Gastroesophageal sphincter (tissue), 4 donors: ENCODE results near the gene SORCS3. TPM values are rescaled to one million over a fixed set of nuclear protein-coding genes. Genes with fewer than 3 reads are reported as not detected.

Source experiments
- ATAC-seq: fragments of 150-250 bp; one replicate; pipeline ENCODE4 v1.9.1; 2016; ENCODE audit warnings: mild to moderate bottlenecking, moderate library complexity
- H3K27ac ChIP-seq, 4 donors: fragments of 200-600 bp; sonication (generic) in 3 of 4; 1 replicate in 3 of 4; 2 replicates in 1 of 4; pipeline ENCODE4 v1.5.1; 2016 to 2019
- H3K27me3 ChIP-seq: fragments of 200-600 bp; sonication (generic); one replicate; pipeline ENCODE4 v1.5.1; 2019
- H3K36me3 ChIP-seq, 2 donors: fragments of 200-600 bp; sonication (generic); one replicate each; pipeline ENCODE4 v1.5.1; 2019; ENCODE audit warnings: control low read depth in 1 of 2
- H3K4me1 ChIP-seq, 3 donors: fragments of 200-600 bp; sonication (generic); 1 replicate in 2 of 3; 2 replicates in 1 of 3; pipeline ENCODE4 v1.5.1; 2016 to 2019; ENCODE audit warnings: control low read depth in 2 of 3
- H3K4me3 ChIP-seq, 2 donors: fragments of 200-600 bp; sonication (generic); one replicate each; pipeline ENCODE4 v1.5.1; 2019; ENCODE audit warnings: mild to moderate bottlenecking in 1 of 2, moderate library complexity in 1 of 2
- H3K9me3 ChIP-seq, 3 donors: fragments of 200-600 bp; sonication (generic); one replicate each; pipeline ENCODE4 v1.5.1; 2017 to 2019; ENCODE audit warnings: control low read depth in 2 of 3
- EP300 ChIP-seq: sonication (generic); formaldehyde crosslinking; IDR thresholded peaks from one replicate; pipeline ENCODE4 v1.6.1; 2017; ENCODE audit warnings: antibody characterized with exemption, mild to moderate bottlenecking
- POLR2A ChIP-seq, 2 donors: fragments of 450-650 bp; IDR thresholded peaks; one replicate each; pipeline ENCODE4 v1.6.1; 2017; ENCODE audit warnings: antibody characterized with exemption in 2 of 2, mild to moderate bottlenecking in 2 of 2, moderate library complexity in 1 of 2
- POLR2AphosphoS5 ChIP-seq: sonication (generic); formaldehyde crosslinking; IDR thresholded peaks from one replicate; pipeline ENCODE4 v1.6.1; 2017; ENCODE audit warnings: antibody characterized with exemption
- WGBS, 2 donors: methylation state at CpG; one replicate each; pipeline ENCODE4 v1.1.5; 2018; ENCODE audit warnings: low coverage in 1 of 2; 5-methylcytosine and 5-hydroxymethylcytosine counted together
- total RNA-seq, 4 donors: library from RNA; depleted of rRNA; stranded (reverse); fragments of >200 nt; gene quantifications; one replicate each; pipeline ENCODE4 v1.1.0, GENCODE V29; 2016
- TF ChIP-seq, protein P1 (sequence below), 4 experiments: fragments of 200-600 bp in 2 of 4; fragments of 450-650 bp in 2 of 4; sonication (generic) in 1 of 4; IDR thresholded peaks; one replicate each; pipeline ENCODE4 v1.5.1; 2017 to 2019; ENCODE audit warnings: antibody characterized with exemption in 4 of 4, mild to moderate bottlenecking in 2 of 4, moderate library complexity in 2 of 4

The SORCS3 gene
- total RNA-seq, 4 donors from 2014 or later: 0.31 to 1.3 (median 0.69) TPM; not detected in 1

DNA sequence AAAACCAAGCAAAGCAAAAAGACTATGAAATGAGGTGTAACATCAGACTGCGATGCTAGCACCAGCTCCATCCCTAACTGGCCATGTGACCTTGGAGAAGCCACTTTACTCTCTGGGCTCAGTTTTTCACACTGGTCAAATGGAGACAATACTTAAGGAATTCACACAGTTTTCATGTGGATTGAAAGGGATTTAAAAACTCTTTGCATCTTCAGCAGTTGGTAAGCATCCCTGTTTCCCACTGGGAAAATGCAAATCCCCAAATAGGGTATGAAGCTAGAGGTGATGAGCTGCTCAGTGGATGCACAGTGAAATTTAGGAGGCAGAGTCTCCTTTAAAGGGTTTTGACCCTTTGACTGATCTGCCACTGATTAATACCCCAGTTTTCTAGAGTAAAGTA lies 240.7 kb downstream of the SORCS3 start:
- no peaks in the 10 kb centered on the region for H3K36me3 ChIP-seq
- TF ChIP-seq EP300: no peak
- no peak for TF ChIP-seq POLR2A (IDR thresholded peaks at IDR 0.05)
- no peak for TF ChIP-seq POLR2AphosphoS5
- TF ChIP-seq, protein P1, sequence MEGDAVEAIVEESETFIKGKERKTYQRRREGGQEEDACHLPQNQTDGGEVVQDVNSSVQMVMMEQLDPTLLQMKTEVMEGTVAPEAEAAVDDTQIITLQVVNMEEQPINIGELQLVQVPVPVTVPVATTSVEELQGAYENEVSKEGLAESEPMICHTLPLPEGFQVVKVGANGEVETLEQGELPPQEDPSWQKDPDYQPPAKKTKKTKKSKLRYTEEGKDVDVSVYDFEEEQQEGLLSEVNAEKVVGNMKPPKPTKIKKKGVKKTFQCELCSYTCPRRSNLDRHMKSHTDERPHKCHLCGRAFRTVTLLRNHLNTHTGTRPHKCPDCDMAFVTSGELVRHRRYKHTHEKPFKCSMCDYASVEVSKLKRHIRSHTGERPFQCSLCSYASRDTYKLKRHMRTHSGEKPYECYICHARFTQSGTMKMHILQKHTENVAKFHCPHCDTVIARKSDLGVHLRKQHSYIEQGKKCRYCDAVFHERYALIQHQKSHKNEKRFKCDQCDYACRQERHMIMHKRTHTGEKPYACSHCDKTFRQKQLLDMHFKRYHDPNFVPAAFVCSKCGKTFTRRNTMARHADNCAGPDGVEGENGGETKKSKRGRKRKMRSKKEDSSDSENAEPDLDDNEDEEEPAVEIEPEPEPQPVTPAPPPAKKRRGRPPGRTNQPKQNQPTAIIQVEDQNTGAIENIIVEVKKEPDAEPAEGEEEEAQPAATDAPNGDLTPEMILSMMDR (IDR thresholded peaks at IDR 0.05): no peak
- no peaks in the 10 kb centered on the region for H3K27me3 ChIP-seq
- H3K27ac ChIP-seq: no peak overlapping the region
- no peak for ATAC-seq
- WGBS, 2 donors: 78 to 85% methylated on average over 1 of the region's 1 CpG
- no peak overlapping the region for H3K4me3 ChIP-seq
- H3K4me1 ChIP-seq: no peaks in the 10 kb centered on the region
- H3K9me3 ChIP-seq: no peaks in the 10 kb centered on the region

DNA sequence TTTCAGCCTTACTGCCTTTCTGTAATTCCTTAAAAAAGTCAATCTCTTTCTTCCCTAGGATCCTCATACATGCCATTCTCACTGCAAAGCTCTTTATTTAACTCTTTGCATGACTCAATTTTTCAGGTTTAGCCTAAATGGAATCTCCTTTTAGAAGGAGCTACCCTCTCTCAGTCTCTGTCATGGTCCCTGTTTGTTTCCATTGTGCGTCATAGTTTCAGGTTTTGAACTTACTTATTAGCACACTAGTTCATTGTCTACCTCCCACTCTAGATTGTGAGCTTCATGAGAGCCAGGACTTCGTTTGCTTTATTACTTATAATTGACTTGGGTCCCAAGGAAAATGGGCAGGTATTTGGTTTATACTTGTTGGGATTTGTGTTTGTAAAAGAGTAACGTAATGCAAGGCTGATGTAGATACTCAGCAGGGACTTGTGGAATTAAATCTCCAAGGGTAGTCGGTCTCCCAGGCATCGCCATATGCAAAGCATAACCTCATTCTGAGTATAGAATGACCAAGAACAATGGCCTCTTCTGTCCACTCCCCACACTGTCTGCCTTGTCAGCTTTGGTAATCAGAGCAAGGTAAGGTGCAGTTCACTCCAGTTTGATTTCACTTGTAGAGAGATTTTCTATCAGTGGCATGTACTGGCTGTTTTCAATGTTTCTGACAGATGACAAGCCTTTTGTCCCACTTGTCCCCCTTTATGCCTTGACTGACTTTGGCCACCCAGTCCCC lies 252.0 kb downstream of the SORCS3 start:
- peaks cover 0 to 31% (median 0%) of the 10 kb centered on the region in 3 donors for H3K9me3 ChIP-seq
- no peaks in the 10 kb centered on the region for H3K4me1 ChIP-seq
- H3K27me3 ChIP-seq: peaks cover 5% of the 10 kb centered on the region
- H3K4me3 ChIP-seq: no peak overlapping the region
- WGBS, 2 donors: 88% methylated on average over 4 to 5 of the region's 5 CpGs
- ATAC-seq: no peak
- TF ChIP-seq, protein P1 (IDR thresholded peaks at IDR 0.05): no peak
- no peak overlapping the region for H3K27ac ChIP-seq
- no peaks in the 10 kb centered on the region for H3K36me3 ChIP-seq

DNA sequence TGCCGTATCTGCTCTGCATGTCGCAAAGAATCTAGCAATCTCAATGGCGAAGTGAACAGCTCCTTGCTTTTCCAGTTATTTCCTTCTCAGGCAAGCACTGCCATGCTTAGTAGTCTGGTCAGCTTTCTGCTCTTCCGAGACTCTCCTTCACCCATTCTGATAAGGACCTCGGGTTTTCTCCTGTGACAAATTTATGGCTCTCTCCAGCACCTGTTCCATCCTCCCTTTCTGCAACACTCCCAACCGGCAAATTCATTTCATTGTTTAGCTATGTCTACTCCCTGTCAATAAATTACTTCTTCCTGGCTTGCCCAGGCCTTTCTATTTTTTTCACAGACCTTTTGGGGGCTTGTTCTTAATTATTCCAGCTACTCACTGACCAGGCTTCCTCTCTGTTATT lies 252.6 kb downstream of the SORCS3 start:
- Histone ChIP-seq H3K27me3 (peaks cover 5% of the 10 kb centered on the region), H3K27ac (no peak overlapping the region), H3K4me3 (no peak overlapping the region), H3K36me3 (no peaks in the 10 kb centered on the region), H3K9me3 (peaks cover 0 to 25% (median 0%) of the 10 kb centered on the region in 3 donors), H3K4me1 (no peaks in the 10 kb centered on the region)
- TF ChIP-seq POLR2A (IDR thresholded peaks at IDR 0.05): no peak
- no peak for TF ChIP-seq POLR2AphosphoS5
- no peak for TF ChIP-seq EP300
- TF ChIP-seq, protein P1 (IDR thresholded peaks at IDR 0.05): no peak
- 57 to 78% methylated on average over 2 to 6 of the region's 6 CpGs for WGBS, 2 donors
- ATAC-seq: no peak

DNA sequence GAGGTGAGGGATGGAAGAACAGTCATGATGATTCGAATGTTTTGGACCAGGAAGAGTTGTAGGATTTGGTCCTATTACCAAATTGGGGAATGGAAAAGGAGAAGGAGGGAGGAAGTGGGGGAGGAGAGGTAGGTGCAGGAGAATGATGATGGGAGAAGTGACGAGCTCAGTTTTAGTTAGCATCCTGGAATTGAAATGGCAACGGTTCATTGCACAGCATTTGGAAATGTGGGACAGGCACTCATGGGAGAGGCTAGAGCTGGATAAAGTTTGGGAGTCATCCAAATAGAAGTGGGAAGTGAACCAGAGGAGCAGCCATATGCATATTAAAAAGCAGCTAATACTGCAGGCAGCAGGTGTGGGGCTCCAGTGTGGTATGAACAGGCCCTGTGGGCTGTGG lies 253.6 kb downstream of the SORCS3 start:
- peaks cover 5% of the 10 kb centered on the region for H3K27me3 ChIP-seq
- peaks cover 0 to 15% (median 0%) of the 10 kb centered on the region in 3 donors for H3K9me3 ChIP-seq
- H3K27ac ChIP-seq: no peak overlapping the region
- 48 to 73% methylated on average over 3 of the region's 3 CpGs for WGBS, 2 donors
- ATAC-seq: no peak
- no peaks in the 10 kb centered on the region for H3K36me3 ChIP-seq
- H3K4me3 ChIP-seq: no peak overlapping the region
- no peak for TF ChIP-seq POLR2AphosphoS5
- TF ChIP-seq POLR2A (IDR thresholded peaks at IDR 0.05): no peak
- TF ChIP-seq EP300: no peak
- TF ChIP-seq, protein P1 (IDR thresholded peaks at IDR 0.05): no peak
- no peaks in the 10 kb centered on the region for H3K4me1 ChIP-seq

DNA sequence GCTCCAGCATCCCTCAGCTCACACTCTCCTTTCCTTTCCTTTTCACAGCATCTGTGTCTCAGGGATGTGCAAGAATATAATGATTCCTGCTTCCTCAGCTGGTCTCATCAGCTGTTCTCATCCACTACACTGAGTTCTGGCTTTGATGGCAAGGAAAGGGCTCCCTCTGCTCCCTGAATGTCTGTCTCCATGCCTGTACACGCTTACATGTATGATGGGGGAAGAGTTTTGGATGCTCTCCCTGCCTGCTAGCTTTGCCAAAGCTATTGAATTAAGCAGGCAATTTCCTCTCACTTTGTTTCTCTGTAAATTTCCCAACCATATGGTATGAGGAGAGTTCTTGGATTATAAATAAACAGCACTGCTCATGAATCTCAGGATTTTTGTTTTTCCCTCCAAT lies 254.5 kb downstream of the SORCS3 start:
- 67% methylated on average over 1 of the region's 1 CpG; no CpG with 5 or more reads in 1 of the 2 donors for WGBS, 2 donors
- Histone ChIP-seq H3K9me3 (peaks cover 0 to 8% (median 0%) of the 10 kb centered on the region in 3 donors), H3K36me3 (no peaks in the 10 kb centered on the region), H3K4me1 (no peaks in the 10 kb centered on the region), H3K27ac (no peak overlapping the region), H3K27me3 (peaks cover 5% of the 10 kb centered on the region), H3K4me3 (no peak overlapping the region)
- TF ChIP-seq POLR2A (IDR thresholded peaks at IDR 0.05) (no peak), POLR2AphosphoS5 (no peak), EP300 (no peak)
- TF ChIP-seq, protein P1 (IDR thresholded peaks at IDR 0.05): no peak
- no peak for ATAC-seq
